Measurements from ENCODE around the gene TCERG1L.
"Not testable (repeated sequence)": the region's sequence is repeated elsewhere in the genome, so short reads cannot be mapped to it uniquely, and the experiment has no call there.

Gene TCERG1L

DNA sequence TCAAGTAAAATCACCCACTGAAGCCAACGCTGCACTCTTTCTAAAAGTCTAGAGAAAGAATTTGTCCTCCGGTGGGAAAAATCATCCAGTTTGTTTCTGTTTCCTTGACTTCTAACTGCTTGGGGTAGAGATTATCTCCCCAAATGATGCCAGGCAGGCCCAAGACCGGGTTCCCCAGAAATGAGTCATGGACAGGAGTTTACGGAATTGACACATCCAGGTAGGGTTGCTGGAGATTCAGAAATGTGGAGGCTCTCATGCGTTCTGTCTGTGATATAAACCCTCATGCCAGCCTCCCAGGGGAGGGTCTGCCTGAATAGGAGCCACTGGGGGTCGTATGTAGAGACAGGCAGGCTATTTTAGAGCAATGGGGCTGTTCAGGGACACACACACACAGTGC, 230.9 kb downstream of the TCERG1L start:
- Histone ChIP-seq H3K4me3 (ENCODE audit: low read length, poor library complexity, severe bottlenecking) (no peak overlapping the region), H3K27me3 (ENCODE audit: insufficient read depth, low read length, poor library complexity, severe bottlenecking) (no peaks in the 10 kb centered on the region), H4K20me1 (ENCODE audit: insufficient read depth, low read length, poor library complexity, severe bottlenecking) (no peaks in the 10 kb centered on the region), H3K9me2 (replicated peaks; ENCODE audit: low read depth, low read length) (no peaks in the 10 kb centered on the region), H3K36me3 (ENCODE audit: insufficient read depth, low read length) (no peaks in the 10 kb centered on the region), H3K9me3 (ENCODE audit: insufficient read depth, low read depth, low read length) (peaks cover 19% of the 10 kb centered on the region; the same call in 1 of the 2 replicates), H3K79me2 (ENCODE audit: insufficient read depth, low read length) (no peaks in the 10 kb centered on the region), H2AFZ (ENCODE audit: low read length) (no peak overlapping the region), H3F3A (ENCODE audit: low read depth) (no peaks in the 10 kb centered on the region), H3K4me1 (ENCODE audit: insufficient read depth, low read length, poor library complexity, severe bottlenecking) (no peaks in the 10 kb centered on the region), H3K4me2 (ENCODE audit: low read depth, low read length, poor library complexity, severe bottlenecking) (no peak overlapping the region), H3K9ac (ENCODE audit: low read depth, low read length, poor library complexity, severe bottlenecking) (no peak overlapping the region)
- TF ChIP-seq EZH2phosphoT487 (IDR thresholded peaks at IDR 0.05; ENCODE audit: borderline replicate concordance): no peak
- TF ChIP-seq, protein P1, sequence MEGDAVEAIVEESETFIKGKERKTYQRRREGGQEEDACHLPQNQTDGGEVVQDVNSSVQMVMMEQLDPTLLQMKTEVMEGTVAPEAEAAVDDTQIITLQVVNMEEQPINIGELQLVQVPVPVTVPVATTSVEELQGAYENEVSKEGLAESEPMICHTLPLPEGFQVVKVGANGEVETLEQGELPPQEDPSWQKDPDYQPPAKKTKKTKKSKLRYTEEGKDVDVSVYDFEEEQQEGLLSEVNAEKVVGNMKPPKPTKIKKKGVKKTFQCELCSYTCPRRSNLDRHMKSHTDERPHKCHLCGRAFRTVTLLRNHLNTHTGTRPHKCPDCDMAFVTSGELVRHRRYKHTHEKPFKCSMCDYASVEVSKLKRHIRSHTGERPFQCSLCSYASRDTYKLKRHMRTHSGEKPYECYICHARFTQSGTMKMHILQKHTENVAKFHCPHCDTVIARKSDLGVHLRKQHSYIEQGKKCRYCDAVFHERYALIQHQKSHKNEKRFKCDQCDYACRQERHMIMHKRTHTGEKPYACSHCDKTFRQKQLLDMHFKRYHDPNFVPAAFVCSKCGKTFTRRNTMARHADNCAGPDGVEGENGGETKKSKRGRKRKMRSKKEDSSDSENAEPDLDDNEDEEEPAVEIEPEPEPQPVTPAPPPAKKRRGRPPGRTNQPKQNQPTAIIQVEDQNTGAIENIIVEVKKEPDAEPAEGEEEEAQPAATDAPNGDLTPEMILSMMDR (conservative IDR thresholded peaks at IDR 0.05; ENCODE audit: low read length): no peak

DNA sequence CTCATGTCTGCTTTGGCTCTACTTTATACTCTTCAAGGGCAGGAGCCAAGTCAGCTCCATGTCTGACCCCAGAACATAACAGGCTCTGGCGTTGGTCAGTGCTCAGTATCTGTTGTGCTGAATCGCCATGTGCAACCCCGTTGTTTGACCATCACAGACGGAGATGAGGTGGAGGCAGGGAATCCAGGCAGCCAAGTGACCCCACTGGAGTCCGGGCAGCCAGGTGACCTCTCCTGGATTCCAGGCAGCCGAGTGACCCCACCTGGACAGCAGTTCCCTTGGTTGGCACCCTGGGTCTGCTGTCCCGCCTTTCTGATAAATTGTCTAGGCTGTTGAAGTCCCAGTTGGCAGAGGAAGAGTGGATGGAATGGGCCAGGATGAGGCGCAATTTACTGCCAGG, 232.2 kb downstream of the TCERG1L start:
- Histone ChIP-seq H3K4me3 (ENCODE audit: low read length, poor library complexity, severe bottlenecking) (no peak overlapping the region), H3K9me3 (ENCODE audit: insufficient read depth, low read depth, low read length) (peaks cover 21% of the 10 kb centered on the region; the same call in 1 of the 2 replicates), H3K4me1 (ENCODE audit: insufficient read depth, low read length, poor library complexity, severe bottlenecking) (no peaks in the 10 kb centered on the region), H3K36me3 (ENCODE audit: insufficient read depth, low read length) (no peaks in the 10 kb centered on the region), H4K20me1 (ENCODE audit: insufficient read depth, low read length, poor library complexity, severe bottlenecking) (no peaks in the 10 kb centered on the region), H2AFZ (ENCODE audit: low read length) (no peak overlapping the region), H3K79me2 (ENCODE audit: insufficient read depth, low read length) (no peaks in the 10 kb centered on the region), H3F3A (ENCODE audit: low read depth) (no peaks in the 10 kb centered on the region), H3K27me3 (ENCODE audit: insufficient read depth, low read length, poor library complexity, severe bottlenecking) (no peaks in the 10 kb centered on the region), H3K9me2 (replicated peaks; ENCODE audit: low read depth, low read length) (no peaks in the 10 kb centered on the region), H3K9ac (ENCODE audit: low read depth, low read length, poor library complexity, severe bottlenecking) (no peak overlapping the region), H3K4me2 (ENCODE audit: low read depth, low read length, poor library complexity, severe bottlenecking) (no peak overlapping the region)
- TF ChIP-seq, protein P1 (conservative IDR thresholded peaks at IDR 0.05; ENCODE audit: low read length): no peak
- no peak for TF ChIP-seq EZH2phosphoT487 (IDR thresholded peaks at IDR 0.05; ENCODE audit: borderline replicate concordance)

GRCh38 chr10:131078882-131079280, 232.6 kb downstream of the TCERG1L start:
- H3K9me2 ChIP-seq (replicated peaks; ENCODE audit: low read depth, low read length); H3K9ac ChIP-seq (ENCODE audit: low read depth, low read length, poor library complexity, severe bottlenecking); H4K20me1 ChIP-seq (ENCODE audit: insufficient read depth, low read length, poor library complexity, severe bottlenecking); H2AFZ ChIP-seq (ENCODE audit: low read length); H3K36me3 ChIP-seq (ENCODE audit: insufficient read depth, low read length); H3K79me2 ChIP-seq (ENCODE audit: insufficient read depth, low read length); H3F3A ChIP-seq (ENCODE audit: low read depth); H3K4me3 ChIP-seq (ENCODE audit: low read length, poor library complexity, severe bottlenecking); H3K4me2 ChIP-seq (ENCODE audit: low read depth, low read length, poor library complexity, severe bottlenecking); H3K4me1 ChIP-seq (ENCODE audit: insufficient read depth, low read length, poor library complexity, severe bottlenecking); H3K27me3 ChIP-seq (ENCODE audit: insufficient read depth, low read length, poor library complexity, severe bottlenecking): not testable (repeated sequence)
- H3K9me3 ChIP-seq (ENCODE audit: insufficient read depth, low read depth, low read length): peaks cover 21% of the 10 kb centered on the region; the same call in 1 of the 2 replicates

DNA sequence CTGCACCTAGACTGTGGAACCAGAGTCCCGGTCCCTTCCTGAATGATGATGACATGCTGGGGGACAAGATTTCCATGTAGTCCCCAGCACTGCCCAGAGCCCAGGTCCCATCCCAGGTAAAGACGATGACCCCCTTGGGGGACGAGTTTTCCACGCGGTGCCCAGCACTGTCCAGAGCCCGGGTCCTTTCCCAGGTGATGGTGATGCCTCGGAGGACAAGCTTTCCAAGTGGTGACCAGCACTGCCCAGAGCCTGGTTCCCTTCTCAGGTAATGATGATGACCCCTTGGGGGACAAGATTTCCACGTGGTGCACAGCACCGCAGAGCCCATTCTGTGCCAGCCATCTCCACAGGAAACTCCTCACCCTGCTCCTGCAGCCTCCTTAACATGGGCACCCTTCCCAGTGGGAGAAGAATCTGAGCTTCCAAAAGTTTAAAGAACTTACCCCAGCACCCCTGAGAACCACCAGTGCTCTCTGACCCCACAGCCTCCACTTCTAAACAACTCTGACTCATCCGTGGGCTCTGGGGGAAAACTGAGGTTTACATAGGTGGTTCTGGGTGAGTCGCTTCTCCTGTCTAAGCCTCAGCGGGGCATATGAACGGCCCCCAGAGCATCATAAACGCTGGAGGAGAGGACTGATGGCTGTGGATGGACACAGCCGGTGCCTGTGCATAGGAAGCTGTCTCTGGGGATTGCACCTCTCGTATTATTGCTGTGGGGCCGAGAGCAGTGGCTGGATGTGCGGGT, 233.2 kb downstream of the TCERG1L start:
- Histone ChIP-seq H3K4me1 (ENCODE audit: insufficient read depth, low read length, poor library complexity, severe bottlenecking) (no peaks in the 10 kb centered on the region), H3K9ac (ENCODE audit: low read depth, low read length, poor library complexity, severe bottlenecking) (no peak overlapping the region), H4K20me1 (ENCODE audit: insufficient read depth, low read length, poor library complexity, severe bottlenecking) (no peaks in the 10 kb centered on the region), H3F3A (ENCODE audit: low read depth) (no peaks in the 10 kb centered on the region), H3K27me3 (ENCODE audit: insufficient read depth, low read length, poor library complexity, severe bottlenecking) (no peaks in the 10 kb centered on the region), H3K4me2 (ENCODE audit: low read depth, low read length, poor library complexity, severe bottlenecking) (no peak overlapping the region), H3K9me3 (ENCODE audit: insufficient read depth, low read depth, low read length) (peaks cover 21% of the 10 kb centered on the region; the same call in 1 of the 2 replicates), H3K9me2 (replicated peaks; ENCODE audit: low read depth, low read length) (no peaks in the 10 kb centered on the region), H3K4me3 (ENCODE audit: low read length, poor library complexity, severe bottlenecking) (no peak overlapping the region), H2AFZ (ENCODE audit: low read length) (no peak overlapping the region), H3K36me3 (ENCODE audit: insufficient read depth, low read length) (no peaks in the 10 kb centered on the region), H3K79me2 (ENCODE audit: insufficient read depth, low read length) (no peaks in the 10 kb centered on the region)
- TF ChIP-seq, protein P1 (conservative IDR thresholded peaks at IDR 0.05; ENCODE audit: low read length): no peak
- no peak for TF ChIP-seq EZH2phosphoT487 (IDR thresholded peaks at IDR 0.05; ENCODE audit: borderline replicate concordance)
